Measurements from ENCODE around the gene ASTN2. TPM values are rescaled to one million over a fixed set of nuclear protein-coding genes. Genes with fewer than 3 reads are reported as not detected.

ASTN2 gene
- total RNA-seq, 1 donor from 2014 or later, result 0.53 TPM

GRCh38 chr9:116546711-116547581 is 867.9 kb downstream of the ASTN2 start:
- no peak for FAIRE-seq
- no peak for TF ChIP-seq CTCF (IDR thresholded peaks at IDR 0.05; ENCODE audit: insufficient read depth, low read length, severe bottlenecking)

GRCh38 chr9:116544896-116545295 is 870.0 kb downstream of the ASTN2 start:
- Histone ChIP-seq H3K27me3 (ENCODE audit: control insufficient read depth, insufficient read depth, low read length) (no peaks in the 10 kb centered on the region), H3K36me3 (ENCODE audit: control insufficient read depth, insufficient read depth, low read length) (no peaks in the 10 kb centered on the region), H3K4me3 (ENCODE audit: low read depth, low read length) (no peak overlapping the region)
- no peak for TF ChIP-seq CTCF (IDR thresholded peaks at IDR 0.05; ENCODE audit: insufficient read depth, low read length, severe bottlenecking)
- no peak for DNase-seq (ENCODE audit: low read depth)
- FAIRE-seq, result no peak

More at GRCh38 chr9:116546711-116547581, 867.9 kb downstream of the ASTN2 start:
- peak; percentile 59 for DNase-seq (ENCODE audit: low read depth)
- Histone ChIP-seq H3K4me3 (ENCODE audit: low read depth, low read length) (no peak overlapping the region), H3K36me3 (ENCODE audit: control insufficient read depth, insufficient read depth, low read length) (no peaks in the 10 kb centered on the region), H3K27me3 (ENCODE audit: control insufficient read depth, insufficient read depth, low read length) (no peaks in the 10 kb centered on the region)

- DNase-seq (ENCODE audit: low read depth) (no peak), FAIRE-seq (no peak)
- no peaks in the 10 kb centered on the region for H3K27me3 ChIP-seq (ENCODE audit: control insufficient read depth, insufficient read depth, low read length)
- no peaks in the 10 kb centered on the region for H3K36me3 ChIP-seq (ENCODE audit: control insufficient read depth, insufficient read depth, low read length)
- TF ChIP-seq CTCF (IDR thresholded peaks at IDR 0.05; ENCODE audit: insufficient read depth, low read length, severe bottlenecking), result no peak
- H3K4me3 ChIP-seq (ENCODE audit: low read depth, low read length), result no peak overlapping the region
Observed at GRCh38 chr9:116543731-116544400, 871.0 kb downstream of the ASTN2 start.

- Histone ChIP-seq H3K27me3 (ENCODE audit: control insufficient read depth, insufficient read depth, low read length) (no peaks in the 10 kb centered on the region), H3K4me3 (ENCODE audit: low read depth, low read length) (no peak overlapping the region), H3K36me3 (ENCODE audit: control insufficient read depth, insufficient read depth, low read length) (no peaks in the 10 kb centered on the region)
- no peak for TF ChIP-seq CTCF (IDR thresholded peaks at IDR 0.05; ENCODE audit: insufficient read depth, low read length, severe bottlenecking)
- no peak for DNase-seq (ENCODE audit: low read depth)
- FAIRE-seq, result no peak
Observed at GRCh38 chr9:116541402-116541801, 873.5 kb downstream of the ASTN2 start.

GRCh38 chr9:116539549-116539948 is 875.3 kb downstream of the ASTN2 start:
- Histone ChIP-seq H3K4me3 (ENCODE audit: low read depth, low read length) (no peak overlapping the region), H3K36me3 (ENCODE audit: control insufficient read depth, insufficient read depth, low read length) (no peaks in the 10 kb centered on the region), H3K27me3 (ENCODE audit: control insufficient read depth, insufficient read depth, low read length) (no peaks in the 10 kb centered on the region)
- no peak for DNase-seq (ENCODE audit: low read depth)
- no peak for FAIRE-seq
- TF ChIP-seq CTCF (IDR thresholded peaks at IDR 0.05; ENCODE audit: insufficient read depth, low read length, severe bottlenecking), result no peak

All from bronchial epithelial cell (primary cell).